GM10266 (cell line): ENCODE measurements around the gene URAD.
A peak's percentile ranks its signal among the peaks of the same experiment; 100 is the strongest.

Source experiments
- DNase-seq: peaks from one replicate; pipeline ENCODE4 v3.0.0; 2012; ENCODE audit errors: extremely low spot score
- CTCF ChIP-seq: IDR thresholded peaks from 2 replicates; pipeline ENCODE4 v1.5.1; 2012; ENCODE audit warnings: mild to moderate bottlenecking, low read depth; ENCODE audit not compliant: control insufficient read depth, insufficient read depth; ENCODE audit errors: missing control alignments

The URAD gene

DNA sequence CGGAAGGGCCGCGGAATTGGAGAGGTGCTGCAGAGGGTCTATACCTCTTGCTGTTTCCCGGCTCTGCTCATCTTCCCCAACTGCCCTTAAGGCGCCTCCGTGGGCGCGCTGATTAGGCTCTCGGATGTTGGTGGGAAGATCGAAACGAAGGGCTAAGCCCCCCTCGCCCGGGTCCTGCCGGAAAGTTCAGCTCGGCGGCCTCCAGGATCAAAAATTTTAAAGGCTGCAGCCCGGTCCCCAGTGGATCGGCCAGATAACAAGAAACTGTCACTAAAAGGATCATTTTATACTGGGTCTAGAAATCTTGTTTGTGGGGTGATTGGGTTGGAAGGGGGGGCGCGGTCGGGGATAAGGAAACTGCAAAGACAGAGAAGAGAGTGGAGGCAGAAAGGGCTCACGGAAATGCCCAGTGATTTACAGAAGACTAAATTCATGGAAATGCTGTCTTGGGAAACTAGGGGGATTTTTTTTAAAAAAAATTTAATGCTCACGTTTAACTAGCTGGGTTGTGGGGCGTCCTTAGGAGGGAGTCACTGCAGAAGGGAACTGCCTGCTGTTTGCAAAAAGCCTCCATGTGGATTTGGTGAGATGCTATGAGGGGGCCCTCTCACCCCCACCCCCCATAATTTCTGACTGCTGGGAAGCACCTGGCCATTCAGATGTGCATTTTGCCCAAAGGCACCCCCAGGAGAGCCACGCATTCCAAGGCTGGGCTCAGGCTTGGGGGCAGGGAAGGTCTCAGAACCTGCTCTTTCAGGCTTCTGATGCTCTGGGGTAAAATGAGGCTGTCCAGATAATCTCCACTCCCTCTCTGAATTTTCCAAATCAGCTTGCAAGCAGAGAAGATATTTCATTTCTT lies 27.0 kb downstream of the URAD start:
- TF ChIP-seq CTCF: no peak

DNA sequence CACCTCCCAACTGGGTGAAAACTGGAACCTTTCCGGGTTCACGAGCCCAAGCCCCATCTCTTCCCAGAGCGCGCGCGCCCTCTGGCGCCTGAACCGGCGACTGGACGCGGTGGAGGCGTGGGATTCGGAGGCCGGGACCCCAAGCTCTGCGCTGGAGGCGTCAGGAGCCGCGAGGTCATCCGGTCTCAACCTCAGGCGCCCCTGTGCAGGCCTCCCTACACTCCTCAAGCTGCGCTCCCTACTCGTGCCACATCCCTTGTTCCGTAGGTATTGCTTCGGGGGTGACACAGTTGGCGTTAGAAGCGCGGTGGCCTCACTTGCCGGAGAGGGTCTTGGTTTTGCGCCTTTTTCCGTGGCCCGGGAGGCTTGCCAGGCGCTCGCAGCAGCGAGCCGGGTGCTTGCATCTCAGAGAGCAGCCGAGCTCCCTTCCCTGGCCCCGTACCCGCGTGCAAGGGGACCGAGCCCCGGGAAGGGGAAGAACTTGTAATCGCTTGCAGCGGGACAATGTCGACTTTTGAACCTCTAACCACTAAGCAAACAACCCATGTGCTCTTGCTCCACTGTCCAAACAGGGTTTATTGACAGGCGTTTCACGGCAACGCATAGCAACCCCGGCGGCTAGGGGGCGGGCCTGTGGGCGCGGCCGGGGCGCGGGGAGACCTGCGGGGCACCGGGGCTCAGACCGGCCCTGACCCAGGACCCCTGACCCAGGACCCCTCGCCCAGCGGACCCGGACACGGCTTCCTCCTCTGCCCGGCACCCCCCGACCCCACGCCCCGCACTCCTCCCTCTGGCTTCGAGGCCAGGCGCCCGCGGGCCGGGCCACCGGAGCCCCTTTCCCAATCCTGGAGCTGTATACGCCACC lies 27.9 kb downstream of the URAD start:
- TF ChIP-seq CTCF: peak; percentile 68
- DNase-seq: peak; percentile 74

More for the DNA sequence above, 27.0 kb downstream of the URAD start:
- DNase-seq: peak; percentile 29

DNA sequence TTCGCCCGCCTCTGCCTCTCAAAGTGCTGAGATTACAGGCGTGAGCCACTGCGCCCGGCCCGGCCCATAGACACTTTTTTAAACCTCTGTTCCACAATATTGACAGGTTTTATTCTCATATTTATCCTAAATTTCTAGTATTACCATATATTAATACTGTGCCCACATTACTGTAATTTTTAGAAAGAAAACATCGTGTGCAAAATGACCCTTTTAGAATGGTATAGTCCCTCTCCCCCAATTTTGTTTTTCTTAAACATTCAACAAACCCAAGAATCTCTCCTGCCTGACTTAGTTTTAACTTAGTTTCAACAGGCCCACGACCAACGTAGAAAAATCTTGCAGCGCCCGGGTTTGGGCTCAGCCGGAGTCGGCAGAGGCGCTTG lies 28.5 kb downstream of the URAD start:
- no peak for TF ChIP-seq CTCF
- no peak for DNase-seq

DNA sequence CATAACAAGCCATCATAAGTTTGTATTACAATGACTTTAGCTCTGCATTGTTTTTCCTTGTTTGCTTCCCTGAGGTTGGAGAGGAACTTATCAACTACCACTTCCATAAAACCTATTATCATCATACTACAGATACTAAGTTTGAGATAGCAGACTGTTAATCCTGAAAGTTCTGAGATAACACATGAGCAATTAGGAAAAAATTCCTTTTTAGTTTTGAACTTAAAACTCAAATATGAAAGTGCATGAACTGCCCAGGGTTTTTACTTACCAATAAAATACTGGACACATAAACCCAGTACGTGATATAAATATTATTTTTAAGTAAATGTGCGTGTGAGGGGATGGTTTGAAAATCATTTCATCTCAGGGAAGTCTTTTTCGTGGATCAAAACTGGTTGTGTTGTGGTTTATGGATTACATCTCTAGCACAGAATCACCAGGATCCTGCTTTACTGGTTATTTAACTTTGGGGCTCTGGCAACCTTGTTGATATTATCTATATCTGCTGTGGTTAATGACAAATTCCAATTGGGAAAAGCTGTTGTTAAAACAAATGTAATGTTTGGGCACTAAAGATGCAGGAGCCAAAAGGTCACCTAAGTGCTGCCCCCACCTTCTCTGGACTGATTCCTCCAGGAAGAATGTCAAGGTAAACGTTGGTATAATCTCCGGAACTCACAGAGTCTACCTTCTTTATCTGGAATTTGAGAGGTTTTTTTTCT lies 31.8 kb downstream of the URAD start:
- no peak for TF ChIP-seq CTCF
- DNase-seq: no peak

GRCh38 chr13:27955014-27955591 lies 33.4 kb downstream of the URAD start:
- no peak for DNase-seq
- TF ChIP-seq CTCF: no peak

- peak; percentile 47 for DNase-seq
- no peak for TF ChIP-seq CTCF
These were observed 34.1 kb downstream of the URAD start for GRCh38 chr13:27954406-27954851.
